Prostate gland (tissue), 2 donors: Measurements from ENCODE around the gene CCDC182. TPM values are rescaled to one million over a fixed set of nuclear protein-coding genes. Genes with fewer than 3 reads are reported as not detected.

Source experiments
- DNase-seq: peaks from one replicate; pipeline ENCODE4 v3.0.0-alpha.2; 2019; ENCODE audit warnings: low spot score
- H3K27ac ChIP-seq, 2 donors: fragments of 200-600 bp; sonication (generic); 2 replicates each; pipeline ENCODE4 v1.5.1; 2017 to 2019
- H3K27me3 ChIP-seq: fragments of 200-600 bp; sonication (generic); replicated peaks from 2 replicates; pipeline ENCODE4 v1.5.1; 2019; ENCODE audit not compliant: insufficient read depth
- H3K36me3 ChIP-seq, 2 donors: fragments of 200-600 bp; sonication (generic); 1 replicate in 1 of 2; 2 replicates in 1 of 2; pipeline versions ENCODE4 v1.5.1 to v1.8.1; 2017 to 2019
- H3K4me1 ChIP-seq: fragments of 200-600 bp; sonication (generic); replicated peaks from 2 replicates; pipeline ENCODE4 v1.5.1; 2019
- H3K4me3 ChIP-seq, 2 donors: fragments of 200-600 bp; sonication (generic); 2 replicates each; pipeline ENCODE4 v1.5.1; 2017 to 2019
- H3K9me3 ChIP-seq: fragments of 200-600 bp; sonication (generic); 2 replicates; pipeline ENCODE4 v1.5.1; 2017
- POLR2A ChIP-seq: fragments of 450-650 bp; IDR thresholded peaks from one replicate; pipeline ENCODE4 v1.6.1; 2016; ENCODE audit warnings: antibody characterized with exemption, mild to moderate bottlenecking
- POLR2AphosphoS5 ChIP-seq: sonication (generic); formaldehyde crosslinking; IDR thresholded peaks from one replicate; pipeline ENCODE4 v1.6.1; 2017; ENCODE audit warnings: antibody characterized with exemption
- WGBS: methylation state at CpG from one replicate; pipeline ENCODE4 v1.1.5; 2018; 5-methylcytosine and 5-hydroxymethylcytosine counted together
- intact Hi-C: fragments of 100-400 bp; cut with DNase I; formaldehyde crosslinking; loops from one replicate; pipeline ENCODE4 v1.14.2; 2022
- total RNA-seq, 2 donors: library from RNA; depleted of rRNA; stranded (reverse); fragments of >200 nt; gene quantifications; one replicate each; pipeline ENCODE4 v1.1.0, GENCODE V29; 2016
- TF ChIP-seq, protein P1 (sequence below), 4 experiments: fragments of 200-600 bp in 2 of 4; fragments of 450-650 bp in 2 of 4; sonication (generic) in 2 of 4; IDR thresholded peaks; 1 replicate in 3 of 4; 2 replicates in 1 of 4; pipeline ENCODE4 v1.5.1; 2016 to 2019; ENCODE audit warnings: antibody characterized with exemption in 4 of 4, mild to moderate bottlenecking in 2 of 4, moderate library complexity in 2 of 4

The CCDC182 gene
- total RNA-seq, 2 donors from 2014 or later, result 1.1 TPM; not detected in 1

DNA sequence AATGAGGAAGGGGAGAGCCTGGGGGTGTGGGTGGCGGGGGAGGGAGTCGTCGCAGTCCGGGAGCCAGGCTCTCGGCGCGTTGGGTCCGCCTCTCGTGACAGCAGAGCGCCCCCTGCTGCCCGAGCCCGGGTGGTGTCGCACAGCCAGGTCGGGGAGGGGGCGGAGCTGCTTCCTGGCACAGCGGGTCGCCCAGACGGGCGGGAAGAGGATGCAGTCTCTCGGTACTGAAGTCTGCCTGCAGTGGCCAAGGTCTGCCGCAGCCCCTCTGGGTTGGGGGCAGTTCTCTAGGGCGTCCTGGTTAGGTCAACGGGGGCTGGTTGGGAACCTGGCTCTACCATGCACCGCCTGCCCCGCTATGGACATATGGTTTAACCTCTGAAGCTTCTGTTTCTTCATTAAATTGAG is 38.2 kb upstream of the CCDC182 start:
- H3K4me3 ChIP-seq, result peak overlapping the region; percentile 3 to 10
- TF ChIP-seq POLR2AphosphoS5 (no peak), POLR2A (no peak)
- TF ChIP-seq, protein P1, sequence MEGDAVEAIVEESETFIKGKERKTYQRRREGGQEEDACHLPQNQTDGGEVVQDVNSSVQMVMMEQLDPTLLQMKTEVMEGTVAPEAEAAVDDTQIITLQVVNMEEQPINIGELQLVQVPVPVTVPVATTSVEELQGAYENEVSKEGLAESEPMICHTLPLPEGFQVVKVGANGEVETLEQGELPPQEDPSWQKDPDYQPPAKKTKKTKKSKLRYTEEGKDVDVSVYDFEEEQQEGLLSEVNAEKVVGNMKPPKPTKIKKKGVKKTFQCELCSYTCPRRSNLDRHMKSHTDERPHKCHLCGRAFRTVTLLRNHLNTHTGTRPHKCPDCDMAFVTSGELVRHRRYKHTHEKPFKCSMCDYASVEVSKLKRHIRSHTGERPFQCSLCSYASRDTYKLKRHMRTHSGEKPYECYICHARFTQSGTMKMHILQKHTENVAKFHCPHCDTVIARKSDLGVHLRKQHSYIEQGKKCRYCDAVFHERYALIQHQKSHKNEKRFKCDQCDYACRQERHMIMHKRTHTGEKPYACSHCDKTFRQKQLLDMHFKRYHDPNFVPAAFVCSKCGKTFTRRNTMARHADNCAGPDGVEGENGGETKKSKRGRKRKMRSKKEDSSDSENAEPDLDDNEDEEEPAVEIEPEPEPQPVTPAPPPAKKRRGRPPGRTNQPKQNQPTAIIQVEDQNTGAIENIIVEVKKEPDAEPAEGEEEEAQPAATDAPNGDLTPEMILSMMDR (IDR thresholded peaks at IDR 0.05), result peak; percentile 59 to 83 (median 72)
- WGBS, result 17% methylated on average over 18 of the region's 25 CpGs
- intact Hi-C loops, result no loop called here
- H3K9me3 ChIP-seq, result no peaks in the 10 kb centered on the region
- DNase-seq, result peak; percentile 62
- H3K36me3 ChIP-seq, result no peaks in the 10 kb centered on the region
- H3K4me1 ChIP-seq, result no peaks in the 10 kb centered on the region
- no peak overlapping the region for H3K27ac ChIP-seq
- no peaks in the 10 kb centered on the region for H3K27me3 ChIP-seq

DNA sequence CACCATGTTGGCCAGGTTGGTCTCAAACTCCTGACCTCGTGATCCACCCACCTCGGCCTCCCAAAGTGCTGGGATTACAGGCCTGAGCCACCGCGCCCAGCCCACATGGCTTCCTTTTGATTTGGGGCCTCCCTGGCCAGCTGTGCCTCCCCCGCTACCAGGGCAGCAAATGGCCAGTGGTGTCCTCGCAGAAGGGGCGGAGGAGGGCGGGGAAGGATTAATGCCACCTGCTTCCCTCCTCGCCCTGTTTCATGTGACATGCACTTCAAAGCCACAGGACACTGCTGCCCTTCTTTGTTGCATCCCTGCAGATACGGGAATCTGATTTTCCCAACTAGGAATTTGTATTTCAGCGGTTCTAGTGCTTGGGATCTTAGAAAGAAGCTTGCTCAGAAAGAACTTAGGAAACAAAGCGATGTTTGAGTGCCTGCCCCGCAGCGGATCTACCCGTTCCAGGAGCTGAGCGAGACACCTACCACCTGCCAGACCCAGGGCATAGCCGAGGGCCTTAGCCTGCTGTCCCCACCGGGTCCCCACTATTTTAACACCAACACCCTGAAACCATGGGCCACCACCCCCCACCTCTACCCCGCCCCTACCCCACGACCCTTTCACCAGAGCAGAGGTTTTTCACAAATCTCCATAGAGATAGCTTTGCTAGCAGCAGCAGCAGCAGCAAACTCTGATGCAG is 37.7 kb upstream of the CCDC182 start:
- TF ChIP-seq POLR2AphosphoS5 (no peak), POLR2A (no peak)
- TF ChIP-seq, protein P1 (IDR thresholded peaks at IDR 0.05), result no peak
- H3K36me3 ChIP-seq, result no peaks in the 10 kb centered on the region
- 56% methylated on average over 20 of the region's 20 CpGs for WGBS
- intact Hi-C loops, result no loop called here
- no peaks in the 10 kb centered on the region for H3K27me3 ChIP-seq
- no peak overlapping the region for H3K27ac ChIP-seq
- H3K4me3 ChIP-seq, result peak overlapping the region; percentile 3 to 10
- no peaks in the 10 kb centered on the region for H3K4me1 ChIP-seq
- no peak for DNase-seq
- no peaks in the 10 kb centered on the region for H3K9me3 ChIP-seq

DNA sequence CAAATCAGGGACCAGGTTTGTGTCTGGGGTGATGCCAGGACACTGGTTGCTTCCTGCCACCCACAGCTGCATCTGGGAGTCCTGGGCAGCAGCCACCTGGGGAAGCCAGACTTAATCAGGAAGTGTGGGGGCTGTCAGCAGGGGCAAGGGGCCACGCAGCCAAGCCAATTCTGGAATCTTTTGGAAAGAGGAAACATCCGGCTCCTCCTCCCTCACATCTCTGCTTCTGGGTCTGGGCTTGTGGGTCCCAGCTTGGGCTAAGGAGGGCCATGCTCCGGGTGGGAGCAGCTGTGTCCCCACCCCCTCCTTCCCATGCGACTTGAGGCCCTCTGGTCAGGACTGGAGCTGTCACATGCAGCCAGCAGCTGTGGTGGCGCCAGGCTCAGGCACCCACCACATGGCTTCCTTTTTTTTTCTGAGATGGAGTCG is 37.0 kb upstream of the CCDC182 start:
- H3K27ac ChIP-seq, result no peak overlapping the region
- TF ChIP-seq POLR2AphosphoS5 (no peak), POLR2A (no peak)
- TF ChIP-seq, protein P1 (IDR thresholded peaks at IDR 0.05), result no peak
- no peaks in the 10 kb centered on the region for H3K4me1 ChIP-seq
- no peak for DNase-seq
- H3K36me3 ChIP-seq, result no peaks in the 10 kb centered on the region
- intact Hi-C loops, result no loop called here
- WGBS, result 56% methylated on average over 6 of the region's 6 CpGs
- no peaks in the 10 kb centered on the region for H3K27me3 ChIP-seq
- no peaks in the 10 kb centered on the region for H3K9me3 ChIP-seq
- no peak overlapping the region for H3K4me3 ChIP-seq

DNA sequence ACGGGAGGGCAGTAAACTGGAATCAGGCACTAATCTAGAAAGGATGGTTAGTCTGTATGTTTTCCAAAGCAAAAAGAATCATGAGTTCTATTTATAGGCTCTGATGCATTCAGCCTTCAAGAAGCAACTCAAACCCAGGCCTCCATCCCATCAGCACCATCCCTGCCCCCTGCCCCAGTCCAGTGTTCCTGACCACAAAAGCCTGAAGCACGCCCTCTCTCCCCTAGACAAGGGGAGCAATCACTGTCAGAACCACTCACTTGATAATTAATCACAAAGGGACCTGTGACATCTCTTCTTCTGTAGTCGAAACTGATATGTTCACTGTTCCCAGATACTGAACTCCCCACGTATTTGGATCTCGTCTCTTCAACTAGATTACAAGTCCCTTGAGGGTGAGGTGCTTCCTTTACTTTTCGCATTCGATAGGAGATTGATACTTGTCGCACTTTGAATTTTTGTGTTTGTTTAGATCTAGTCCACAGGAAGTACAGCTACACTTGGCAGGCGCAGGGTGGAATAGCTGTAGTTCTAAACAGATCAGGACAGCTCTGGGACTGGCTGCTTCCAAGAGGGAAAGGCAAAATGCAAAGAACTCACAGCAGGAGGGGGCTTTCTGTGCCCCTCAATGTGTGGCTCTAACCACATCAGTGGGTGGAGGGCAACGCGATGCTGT is 36.4 kb upstream of the CCDC182 start:
- WGBS, result 62% methylated on average over 11 of the region's 11 CpGs
- Histone ChIP-seq H3K27me3 (no peaks in the 10 kb centered on the region), H3K4me3 (no peak overlapping the region), H3K9me3 (no peaks in the 10 kb centered on the region), H3K27ac (no peak overlapping the region), H3K36me3 (no peaks in the 10 kb centered on the region), H3K4me1 (no peaks in the 10 kb centered on the region)
- intact Hi-C loops, result no loop called here
- DNase-seq, result no peak
- TF ChIP-seq, protein P1 (IDR thresholded peaks at IDR 0.05), result no peak
- no peak for TF ChIP-seq POLR2AphosphoS5
- TF ChIP-seq POLR2A, result no peak
